Endothelial cell of umbilical vein (primary cell): ENCODE results near the gene DAAM1. TPM values are rescaled to one million over a fixed set of nuclear protein-coding genes. Genes with fewer than 3 reads are reported as not detected.

Source experiments
- BruUV-seq: library from RNA; stranded (reverse); fragments of 400-500 nt; replicated peaks from 2 replicates; lab custom pipeline; 2021; lab: Mats Ljungman, UMichigan
- CTCF ChIA-PET: fragments of 300-600, 350-600 bp; sonication (Branson Sonifier 250); formaldehyde crosslinking; loops from one replicate; lab custom pipeline; 2021; ENCODE audit warnings: antibody characterized with exemption, inconsistent platforms; lab: Charles Lee
- POLR2A ChIA-PET: fragments of 300-600, 350-600 bp; sonication (Branson Sonifier 250); formaldehyde crosslinking; loops from one replicate; lab custom pipeline; 2021; ENCODE audit warnings: antibody characterized with exemption, inconsistent platforms; lab: Charles Lee
- DNase-seq: peaks from one replicate; pipeline ENCODE4 v3.0.0-alpha.2; 2011; ENCODE audit warnings: low read depth, low spot score
- FAIRE-seq: peaks from 2 replicates; lab custom pipeline; 2011; peaks lifted over from hg19 to GRCh38; lab: Jason Lieb, UNC
- H2AFZ ChIP-seq: 2 replicates; pipeline ENCODE4 v1.6.0; 2012; ENCODE audit warnings: low read depth, low read length, control low read depth, inconsistent platforms
- H3K27ac ChIP-seq: 2 replicates; pipeline ENCODE4 v1.5.1; 2011; ENCODE audit warnings: low read depth, mild to moderate bottlenecking, control low read depth, low read length, moderate library complexity; ENCODE audit not compliant: insufficient read depth
- H3K27me3 ChIP-seq, 2 experiments: 2 replicates each; pipeline versions ENCODE4 v1.6.0 to v1.6.1; 2011; ENCODE audit warnings: low read length in 2 of 2, mixed read lengths in 1 of 2; ENCODE audit not compliant: control insufficient read depth in 2 of 2, insufficient read depth in 2 of 2
- H3K36me3 ChIP-seq, 2 experiments: 2 replicates in 1 of 2; 3 replicates in 1 of 2; pipeline ENCODE4 v1.5.1; 2011; ENCODE audit warnings: low read length in 2 of 2, mild to moderate bottlenecking in 1 of 2, moderate library complexity in 1 of 2; ENCODE audit not compliant: control insufficient read depth in 2 of 2, insufficient read depth in 2 of 2; ENCODE audit errors: extremely low read depth in 1 of 2
- H3K4me1 ChIP-seq: 3 replicates; pipeline ENCODE4 v1.5.1; 2011; ENCODE audit warnings: mild to moderate bottlenecking, low read length; ENCODE audit not compliant: control insufficient read depth, insufficient read depth; ENCODE audit errors: extremely low read depth
- H3K4me2 ChIP-seq: 2 replicates; pipeline ENCODE4 v1.6.1; 2011; ENCODE audit warnings: low read length, control low read depth, mixed read lengths; ENCODE audit not compliant: insufficient read depth
- H3K4me3 ChIP-seq, 3 experiments: fragments of 200-600 bp in 1 of 3; sonication (generic), shearing (Covaris generic) in 1 of 3; replicated peaks in 1 of 3; 2 replicates each; pipeline ENCODE4 v1.5.1; 2011 to 2016; ENCODE audit warnings: control low read depth in 3 of 3, low read length in 3 of 3, mild to moderate bottlenecking in 2 of 3, inconsistent platforms in 1 of 3, low read depth in 1 of 3, moderate library complexity in 1 of 3; ENCODE audit not compliant: insufficient read depth in 1 of 3
- H3K79me2 ChIP-seq: 2 replicates; pipeline ENCODE4 v1.6.0; 2012; ENCODE audit warnings: low read length, inconsistent platforms; ENCODE audit not compliant: control insufficient read depth, insufficient read depth
- H3K9ac ChIP-seq: replicated peaks from 2 replicates; pipeline ENCODE3; 2011; ENCODE audit warnings: low read length, control low read depth; ENCODE audit not compliant: insufficient read depth; ENCODE audit errors: extremely low read depth
- H3K9me1 ChIP-seq: replicated peaks from 3 replicates; pipeline ENCODE4 v1.6.0; 2011; ENCODE audit warnings: mild to moderate bottlenecking, low read length; ENCODE audit not compliant: control insufficient read depth, insufficient read depth; ENCODE audit errors: extremely low read depth
- H3K9me3 ChIP-seq: replicated peaks from 2 replicates; pipeline ENCODE4 v1.5.1; 2012; ENCODE audit warnings: low read length, inconsistent platforms; ENCODE audit not compliant: control insufficient read depth, insufficient read depth
- H4K20me1 ChIP-seq: replicated peaks from 2 replicates; pipeline ENCODE3; 2011; ENCODE audit warnings: mild to moderate bottlenecking, low read length; ENCODE audit not compliant: control insufficient read depth, insufficient read depth; ENCODE audit errors: extremely low read depth
- FOS ChIP-seq: IDR thresholded peaks from 2 replicates; pipeline ENCODE4 v1.6.1; 2011; ENCODE audit warnings: mild to moderate bottlenecking, low read length, moderate library complexity, borderline replicate concordance; ENCODE audit not compliant: insufficient read depth
- GATA2 ChIP-seq: IDR thresholded peaks from 2 replicates; pipeline ENCODE4 v1.7.0; 2011; ENCODE audit warnings: low read depth, mild to moderate bottlenecking, moderate library complexity, mixed read lengths, low read length; ENCODE audit not compliant: insufficient read length, insufficient read depth
- JUN ChIP-seq: IDR thresholded peaks from 2 replicates; pipeline ENCODE4 v1.6.1; 2011; ENCODE audit warnings: borderline replicate concordance, low read depth; ENCODE audit not compliant: insufficient read length, insufficient read depth
- MYC ChIP-seq: IDR thresholded peaks from one replicate; pipeline ENCODE4 v1.6.1; 2011; ENCODE audit warnings: mild to moderate bottlenecking, low read depth, low read length
- POLR2AphosphoS5 ChIP-seq: IDR thresholded peaks from 2 replicates; pipeline ENCODE4 v1.6.1; 2012; ENCODE audit warnings: low read depth, mild to moderate bottlenecking, control low read depth, low read length, moderate library complexity; ENCODE audit not compliant: insufficient read depth
- dilution Hi-C: fragments of 300-500 bp; cut with MboI; formaldehyde crosslinking; loops from one replicate; pipeline ENCODE4 v1.15.0; 2019; ENCODE audit warnings: low sequenced_read_pairs; ENCODE audit not compliant: extremely low pct_ligation_motif_present
- intact Hi-C: fragments of 100-400 bp; cut with micrococcal nuclease; formaldehyde crosslinking; loops from one replicate; pipeline ENCODE4 v1.10.0; 2022
- polyA plus RNA-seq, 4 experiments: library from polyadenylated mRNA; depleted of rRNA in 3 of 4; stranded (reverse) in 3 of 4; unstranded in 1 of 4; fragments of >200 nt; gene quantifications; 2 replicates each; pipeline versions ENCODE4 v1.2.1 to v1.2.3, GENCODE V29; 2011 to 2012; ENCODE audit warnings: missing spikeins in 1 of 4
- total RNA-seq: library from RNA; stranded (reverse); gene quantifications from 2 replicates; pipeline ENCODE4 v1.2.3, GENCODE V29; 2021

DAAM1 gene
- total and polyA plus RNA-seq, 2 donors (not counting 3 experiments of a cell fraction or from before 2014, with no cell fraction given): 10.2 to 25.3 TPM

DNA sequence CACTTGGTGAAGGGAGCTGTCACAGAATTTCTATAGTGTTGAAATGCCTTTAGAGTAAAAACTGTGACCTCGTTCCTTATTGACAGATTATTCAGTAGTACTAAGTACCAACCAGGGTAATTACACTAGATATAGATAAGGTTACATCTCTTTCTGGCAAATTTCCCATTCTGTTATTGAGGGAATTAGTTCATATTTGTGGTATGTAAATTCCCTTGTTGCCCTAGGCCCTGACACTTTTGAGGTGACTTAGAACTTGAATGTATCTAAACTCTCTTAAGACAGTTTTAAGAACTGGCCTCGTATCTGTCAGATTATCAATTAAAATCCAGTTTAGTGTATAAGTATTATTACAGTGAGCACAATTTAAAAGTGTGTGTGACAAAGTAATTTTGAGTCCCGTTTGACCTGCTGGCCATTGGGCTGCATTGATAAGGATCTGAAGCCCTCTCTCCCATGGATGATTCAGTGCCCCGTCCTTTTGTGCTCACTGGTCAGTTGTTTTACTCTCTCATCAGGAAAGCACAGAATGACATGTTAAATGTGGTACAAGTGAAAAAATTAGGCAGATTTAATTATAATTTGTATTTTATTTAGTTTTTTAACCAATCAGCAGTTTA, 153.5 kb downstream of the DAAM1 start:
- Histone ChIP-seq H3K27me3 (no peaks in the 10 kb centered on the region), H3K9me1 (no peaks in the 10 kb centered on the region), H3K4me1 (peaks cover 22% of the 10 kb centered on the region), H3K9me3 (no peaks in the 10 kb centered on the region), H2AFZ (no peak overlapping the region), H3K9ac (peak overlapping the region; percentile 8), H3K36me3 (no peaks in the 10 kb centered on the region), H3K79me2 (no peaks in the 10 kb centered on the region), H3K4me3 (no peak overlapping the region), H4K20me1 (no peaks in the 10 kb centered on the region), H3K4me2 (peak overlapping the region; percentile 56), H3K27ac (peak overlapping the region; percentile 46)
- intact Hi-C loops (no loop called here), dilution Hi-C loops (no loop called here)
- TF ChIP-seq GATA2 (peak; percentile 71), JUN (no peak)
- ChIA-PET POLR2A (no interaction called here), CTCF (interaction anchor here (1.5 kb wide), 1 partner anchor 11 kb away, joined by 3 read pairs; no protein-coding TSS in a partner anchor)
- no TSS peak for BruUV-seq
- DNase-seq (no peak), FAIRE-seq (no peak)

DNA sequence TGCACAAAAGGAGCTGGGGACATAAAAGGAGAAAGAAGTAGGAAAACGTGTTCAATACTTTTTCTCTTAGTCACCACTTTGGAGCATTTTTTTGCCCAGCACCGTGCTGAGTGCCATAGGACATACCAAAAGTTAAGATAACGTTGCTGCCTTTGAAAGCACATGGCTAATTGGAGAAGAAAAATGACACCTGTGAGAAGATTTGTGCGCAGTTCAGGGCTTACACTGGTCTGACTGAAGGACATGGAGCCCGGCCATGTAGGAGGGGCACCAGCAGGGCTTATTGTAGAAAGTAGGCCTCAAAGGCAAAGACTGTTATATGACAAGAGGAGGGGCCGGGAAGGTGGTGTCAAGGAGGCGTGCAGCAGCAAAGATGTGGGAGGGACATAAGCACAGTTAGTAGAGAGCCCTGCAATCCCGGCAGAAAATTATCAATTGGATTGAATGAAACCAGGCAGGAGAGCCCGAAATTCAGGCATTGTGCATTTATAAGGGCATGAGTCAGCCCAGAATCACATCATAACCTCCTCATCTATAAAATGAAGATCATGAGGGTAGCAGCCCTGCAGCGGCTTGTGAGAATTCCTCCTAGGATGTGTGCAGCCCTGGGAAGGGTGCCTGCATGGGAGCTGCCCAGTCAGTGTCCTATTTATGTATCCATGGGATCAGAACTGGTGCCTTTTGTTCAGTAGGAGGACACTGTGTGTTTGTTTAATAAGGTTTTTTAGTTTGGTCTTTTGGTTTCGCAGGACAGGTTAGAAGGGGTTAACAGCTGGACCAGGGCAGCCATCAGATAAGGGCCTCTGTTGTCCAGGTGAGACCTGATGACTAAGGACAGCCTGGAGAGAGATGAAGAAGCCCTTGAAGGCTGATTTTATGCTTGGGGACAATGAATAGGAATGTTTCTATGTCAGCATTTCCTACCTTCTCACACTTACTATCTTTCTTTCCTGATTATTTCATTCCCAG, 154.3 kb downstream of the DAAM1 start:
- no peaks in the 10 kb centered on the region for H3K9me3 ChIP-seq
- H3K4me3 ChIP-seq: no peak overlapping the region
- TF ChIP-seq MYC (no peak), POLR2AphosphoS5 (no peak), FOS (no peak)
- H3K4me2 ChIP-seq: peak overlapping the region; percentile 56
- no peak for DNase-seq
- TSS peak; percentile 33 for BruUV-seq
- H3K27ac ChIP-seq: peak overlapping the region; percentile 46
- intact Hi-C loops (no loop called here), dilution Hi-C loops (no loop called here)
- CTCF ChIA-PET: interaction anchor here (1.5 to 2.1 kb wide), 2 partner anchors 12 to 213 kb away, joined by 3 to 4 read pairs; no protein-coding TSS in a partner anchor
- no peak overlapping the region for H2AFZ ChIP-seq
- no peaks in the 10 kb centered on the region for H3K27me3 ChIP-seq
- no peaks in the 10 kb centered on the region for H3K9me1 ChIP-seq
- FAIRE-seq: no peak
- H4K20me1 ChIP-seq: no peaks in the 10 kb centered on the region
- peaks cover 0 to 2% of the 10 kb centered on the region in 2 experiments for H3K36me3 ChIP-seq
- POLR2A ChIA-PET: no interaction called here
- peaks cover 15% of the 10 kb centered on the region for H3K4me1 ChIP-seq
- H3K9ac ChIP-seq: peak overlapping the region; percentile 8
- no peaks in the 10 kb centered on the region for H3K79me2 ChIP-seq
